GM18498 (cell line): ENCODE measurements around the gene AFF3.

Experiments used
- ATAC-seq: cut with Tn5 transposase; IDR thresholded peaks from one replicate; pipeline ENCODE4 v1.9.1; 2021; ENCODE audit warnings: mild to moderate bottlenecking, moderate library complexity; ENCODE audit not compliant: unreplicated experiment

Gene AFF3

GRCh38 chr2:100046961-100047947 is 95.1 kb downstream of the AFF3 start:
- no peak for ATAC-seq

DNA sequence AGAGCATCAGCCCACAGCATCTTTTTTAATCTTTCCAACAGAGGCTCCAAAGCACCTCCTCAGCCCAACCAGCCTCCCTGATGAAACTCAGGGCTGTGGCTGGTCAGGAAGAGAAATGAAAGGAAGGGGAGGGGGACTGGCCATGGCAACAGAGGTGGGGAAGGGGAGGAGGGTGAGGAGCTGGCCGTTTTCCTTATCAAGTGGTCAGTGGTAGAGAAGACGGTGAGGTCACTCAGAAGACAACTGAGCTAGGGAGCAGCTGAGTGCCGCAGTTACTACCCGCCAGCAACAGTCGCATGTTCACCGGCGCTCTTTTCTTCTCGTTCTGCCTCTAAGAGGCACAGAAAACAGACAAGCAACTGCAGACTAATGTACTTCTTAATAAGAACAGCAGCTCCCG is 97.4 kb downstream of the AFF3 start:
- ATAC-seq, result no peak

GRCh38 chr2:100043891-100044255 is 98.5 kb downstream of the AFF3 start:
- no peak for ATAC-seq

- no peak for ATAC-seq
Measured at GRCh38 chr2:100043081-100043890, 99.1 kb downstream of the AFF3 start.

- no peak for ATAC-seq
Measured at GRCh38 chr2:100042562-100042961, 99.8 kb downstream of the AFF3 start.

DNA sequence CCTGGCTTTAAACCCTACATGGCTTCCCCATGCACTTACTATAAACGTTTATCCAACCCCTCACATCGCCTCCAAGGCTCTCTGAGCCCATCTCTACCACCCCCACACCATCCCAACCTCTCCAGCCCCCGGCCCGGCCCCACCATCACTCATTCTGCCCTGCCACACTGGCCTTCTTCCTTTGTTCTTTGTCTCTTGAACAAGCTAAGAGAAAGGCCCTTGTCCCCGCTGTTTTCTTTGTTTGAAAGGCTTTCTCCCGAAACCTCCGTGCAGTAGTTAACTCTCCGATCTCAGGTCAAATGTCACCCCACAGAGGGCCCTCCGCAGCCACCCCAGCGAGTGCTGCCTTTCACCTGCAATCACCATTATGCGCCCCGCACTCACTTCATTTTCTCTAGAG is 100.4 kb downstream of the AFF3 start:
- ATAC-seq, result no peak

DNA sequence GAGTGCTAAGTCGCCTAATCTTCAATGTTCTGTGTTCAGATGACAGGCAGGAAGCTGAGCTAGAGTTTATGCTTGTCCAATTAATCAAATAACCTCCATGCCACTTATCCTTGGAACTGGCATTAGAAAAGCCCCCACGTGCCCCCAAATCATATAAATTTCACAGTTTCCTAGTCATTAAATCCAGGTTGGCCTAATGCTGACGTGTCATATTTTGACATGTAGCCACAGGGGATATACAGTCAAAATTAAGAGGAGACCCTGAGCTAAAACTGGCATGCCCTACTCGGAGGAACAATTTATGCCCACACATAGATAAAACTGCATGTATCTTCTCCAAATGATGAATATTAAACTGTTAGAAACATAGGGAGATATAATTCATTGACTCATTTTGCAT is 101.0 kb downstream of the AFF3 start:
- ATAC-seq, result no peak

DNA sequence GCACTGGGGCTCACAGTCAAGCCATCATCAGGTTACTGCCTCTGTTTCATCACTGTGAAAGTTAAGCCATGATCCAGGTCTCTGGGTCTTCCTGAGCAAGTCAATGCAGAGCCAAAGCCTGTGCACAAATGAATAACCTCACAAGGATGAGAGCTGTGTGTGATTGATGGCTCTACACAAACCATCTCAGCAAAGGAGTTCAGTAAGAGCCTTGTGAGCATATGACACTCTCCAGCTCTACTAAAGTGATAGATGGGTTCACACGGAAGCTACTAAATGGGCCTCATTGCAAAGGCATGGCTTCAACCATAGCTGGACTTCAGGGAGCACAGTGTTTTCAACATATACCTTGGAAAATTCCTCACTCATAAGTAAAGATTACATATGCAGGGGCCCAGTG is 101.5 kb downstream of the AFF3 start:
- no peak for ATAC-seq

- ATAC-seq, result no peak
Measured at GRCh38 chr2:100039291-100039980, 103.0 kb downstream of the AFF3 start.

GRCh38 chr2:100038011-100038410 is 104.4 kb downstream of the AFF3 start:
- no peak for ATAC-seq

DNA sequence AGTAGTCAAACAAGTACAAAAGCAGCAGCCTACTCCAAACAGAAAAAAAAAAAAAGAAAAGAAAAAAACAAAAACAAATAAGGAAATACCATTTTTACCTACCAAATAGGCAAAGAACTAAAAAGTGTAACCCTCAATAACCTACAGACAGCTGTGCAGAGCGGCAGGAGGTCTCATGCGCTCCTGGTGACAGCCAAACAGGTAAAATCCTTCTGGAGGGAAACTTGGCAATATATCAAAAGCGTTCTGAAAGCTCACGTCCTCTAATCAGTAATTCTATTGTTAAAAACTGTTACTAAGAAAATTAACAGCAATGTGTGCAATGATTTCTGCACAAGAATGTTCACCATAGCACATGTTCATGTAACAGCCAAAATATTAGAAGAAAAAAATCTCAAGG is 105.6 kb downstream of the AFF3 start:
- ATAC-seq, result no peak

GRCh38 chr2:100036026-100036425 is 106.4 kb downstream of the AFF3 start:
- ATAC-seq, result no peak

- ATAC-seq, result no peak
Measured at GRCh38 chr2:100034431-100034830, 108.0 kb downstream of the AFF3 start.

DNA sequence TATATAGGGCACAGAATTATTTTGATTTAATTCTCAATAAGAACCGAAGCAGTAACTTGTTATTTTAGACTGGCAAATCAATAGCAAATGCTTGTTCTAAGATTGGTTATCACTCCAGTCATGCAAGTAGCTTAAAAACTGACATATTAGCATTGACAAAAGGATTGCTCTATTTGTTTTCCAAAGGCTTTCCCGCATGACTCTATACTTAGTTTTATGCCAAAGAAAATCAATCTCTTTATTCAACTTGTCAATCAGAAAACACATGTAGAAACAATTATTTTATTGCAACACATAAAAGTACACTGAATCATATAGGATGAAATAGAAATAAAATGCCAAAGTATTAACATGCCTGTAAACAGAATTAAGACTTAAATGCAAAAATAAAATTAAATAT is 108.4 kb downstream of the AFF3 start:
- ATAC-seq, result no peak

GRCh38 chr2:100031604-100032003 is 110.8 kb downstream of the AFF3 start:
- ATAC-seq, result no peak

DNA sequence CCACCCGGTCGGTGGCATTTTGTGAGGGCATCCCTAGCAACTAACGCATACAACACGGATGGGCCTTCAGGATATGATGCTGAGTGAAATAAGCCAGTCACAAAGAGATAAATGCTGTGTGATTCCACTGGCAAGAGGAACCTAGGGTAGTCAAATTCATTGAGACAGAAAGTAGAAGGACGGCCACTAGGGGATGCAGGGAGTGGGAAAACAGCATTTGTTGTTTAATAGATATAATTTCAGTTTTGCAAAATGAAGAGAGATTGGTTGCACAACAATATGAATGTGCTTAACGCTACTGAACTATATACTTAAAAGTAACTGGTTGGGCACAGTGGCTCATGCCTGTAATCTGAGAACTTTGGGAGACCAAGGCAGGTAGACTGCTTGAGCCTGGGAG is 112.9 kb downstream of the AFF3 start:
- no peak for ATAC-seq

- ATAC-seq, result no peak
Measured at GRCh38 chr2:100021791-100022340, 120.5 kb downstream of the AFF3 start.

- no peak for ATAC-seq
Measured at GRCh38 chr2:100019499-100019898, 122.9 kb downstream of the AFF3 start.

DNA sequence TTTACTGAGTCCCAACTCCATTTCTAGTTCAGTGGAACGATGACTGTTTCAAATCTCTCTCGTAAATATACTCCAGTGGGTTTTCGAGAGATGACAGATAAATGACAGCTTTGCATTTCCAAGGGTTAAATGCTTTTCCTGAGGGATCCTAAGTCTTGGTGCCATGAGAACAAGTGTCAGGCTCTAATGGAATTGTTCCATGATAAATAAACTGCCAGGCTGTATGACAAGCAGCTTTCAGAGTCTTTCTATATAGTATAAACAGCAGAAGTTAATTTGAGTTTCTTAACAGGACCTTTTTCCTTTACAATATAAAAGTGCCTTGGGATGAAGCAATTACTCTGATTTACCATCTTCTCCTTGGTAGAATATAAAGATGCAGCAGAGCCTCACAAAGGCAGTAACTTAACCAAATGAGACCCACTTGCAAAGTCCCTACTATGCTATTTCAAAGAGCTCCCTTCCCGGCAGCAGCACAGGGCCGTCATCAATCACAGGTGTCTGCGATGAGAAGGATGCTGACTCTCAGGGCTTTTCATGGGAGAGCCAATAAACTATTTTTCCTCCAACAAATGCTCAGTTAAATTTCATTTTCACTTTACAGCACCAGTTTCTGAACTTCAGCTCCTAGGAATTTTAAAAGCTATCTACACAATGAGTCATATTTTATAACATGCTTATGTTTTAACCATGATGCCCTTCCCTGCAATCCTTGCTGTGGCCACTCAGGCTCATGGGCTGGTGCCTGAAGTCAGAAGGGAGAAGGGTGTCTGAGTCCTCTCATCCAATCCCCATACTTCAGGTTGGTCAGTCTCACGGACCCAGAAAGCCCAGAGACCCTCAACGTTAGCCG is 123.8 kb downstream of the AFF3 start:
- no peak for ATAC-seq

GRCh38 chr2:100017633-100018032 is 124.8 kb downstream of the AFF3 start:
- no peak for ATAC-seq
